Lower leg skin (tissue), 4 donors: Measurements from ENCODE around the gene CIAO1. TPM values are rescaled to one million over a fixed set of nuclear protein-coding genes. Genes with fewer than 3 reads are reported as not detected.
"Not testable (repeated sequence)": the region's sequence is repeated elsewhere in the genome, so short reads cannot be mapped to it uniquely, and the experiment has no call there.

Source experiments
- DNase-seq, 2 donors: peaks; one replicate each; pipeline ENCODE4 v3.0.0-alpha.2; 2019; ENCODE audit warnings: low spot score in 2 of 2
- H3K4me3 ChIP-seq: fragments of 200-600 bp; sonication (generic); 2 replicates; pipeline ENCODE4 v1.5.1; 2017; ENCODE audit warnings: mild to moderate bottlenecking, low read depth; ENCODE audit not compliant: poor library complexity, severe bottlenecking
- CTCF ChIP-seq, 3 donors: fragments of 450-650 bp; IDR thresholded peaks; one replicate each; pipeline ENCODE4 v1.5.1; 2016; ENCODE audit warnings: antibody characterized with exemption in 3 of 3, mild to moderate bottlenecking in 3 of 3, moderate library complexity in 2 of 3
- POLR2A ChIP-seq, 2 donors: fragments of 450-650 bp; IDR thresholded peaks; one replicate each; pipeline ENCODE4 v1.6.1; 2016 to 2017; ENCODE audit warnings: antibody characterized with exemption in 2 of 2, mild to moderate bottlenecking in 1 of 2, moderate library complexity in 1 of 2
- WGBS, 2 donors: methylation state at CpG; one replicate each; pipeline ENCODE4 v1.1.5; 2018; 5-methylcytosine and 5-hydroxymethylcytosine counted together
- intact Hi-C: fragments of 100-400 bp; cut with DNase I; formaldehyde crosslinking; loops from one replicate; pipeline ENCODE4 v1.15.0; 2023; ENCODE audit warnings: low total_unique reads
- total RNA-seq, 4 donors: library from RNA; depleted of rRNA; stranded (reverse); fragments of >200 nt; gene quantifications; one replicate each; pipeline ENCODE4 v1.1.0, GENCODE V29; 2016

The CIAO1 gene
- total RNA-seq, result 100 to 1,000 TPM in 1 of 4 donors, 10 to 100 TPM in 3; 86.1 to 115 (median 96.2) TPM

GRCh38 chr2:96265840-96266679 lies at the start of gene CIAO1, which contains the start of gene TMEM127:
Gene CIAO1 (plus strand): TSS chr2:96266225. CDS start chr2:96266351, 126 bp downstream.
Gene TMEM127 (minus strand): TSS chr2:96265997. CDS start chr2:96265381, 616 bp downstream.
- intact Hi-C loops, result no loop called here
- TF ChIP-seq CTCF (IDR thresholded peaks at IDR 0.05) (peak in 1 of 3 donors; percentile 11), POLR2A (IDR thresholded peaks at IDR 0.05) (peak in 1 of 2 donors; percentile 58)
- WGBS, 2 donors, result 1% methylated on average over 48 to 52 of the region's 81 CpGs
- H3K4me3 ChIP-seq, result peak within 1 kb of the TSS; percentile 94
- peak; percentile 98 to 100 for DNase-seq

GRCh38 chr2:96218508-96219131 lies 47.4 kb upstream of the CIAO1 start:
- no peak overlapping the region for H3K4me3 ChIP-seq
- 87 to 94% methylated on average over 13 of the region's 13 CpGs for WGBS, 2 donors
- intact Hi-C loops, result no loop called here
- no peak for TF ChIP-seq CTCF (IDR thresholded peaks at IDR 0.05)
- TF ChIP-seq POLR2A (IDR thresholded peaks at IDR 0.05), result no peak
- no peak for DNase-seq

- intact Hi-C loops, H3K4me3 ChIP-seq, DNase-seq: not testable (repeated sequence)
- WGBS, 2 donors, result 80 to 90% methylated on average over 4 of the region's 4 CpGs
Measured at GRCh38 chr2:96219959-96220358, 46.1 kb upstream of the CIAO1 start.

- WGBS, 2 donors, result 62 to 85% methylated on average over 1 of the region's 1 CpG
- DNase-seq, H3K4me3 ChIP-seq, intact Hi-C loops: not testable (repeated sequence)
Measured at GRCh38 chr2:96221106-96221505, 44.9 kb upstream of the CIAO1 start.

- intact Hi-C loops, result no loop called here
- no peak for TF ChIP-seq CTCF (IDR thresholded peaks at IDR 0.05)
- TF ChIP-seq POLR2A (IDR thresholded peaks at IDR 0.05), result no peak
- no peak for DNase-seq
- 59 to 64% methylated on average over 3 of the region's 3 CpGs for WGBS, 2 donors
- no peak overlapping the region for H3K4me3 ChIP-seq
Measured at GRCh38 chr2:96225016-96225533, 41.0 kb upstream of the CIAO1 start.

- intact Hi-C loops, result no loop called here
- WGBS, 2 donors, result 96 to 100% methylated on average over 4 of the region's 4 CpGs
- DNase-seq, result no peak
- H3K4me3 ChIP-seq, result no peak overlapping the region
- TF ChIP-seq CTCF (IDR thresholded peaks at IDR 0.05) (no peak), POLR2A (IDR thresholded peaks at IDR 0.05) (no peak)
Measured at GRCh38 chr2:96231316-96231715, 34.7 kb upstream of the CIAO1 start.
